ENCODE data around the gene PIH1D1.

Gene PIH1D1

GRCh38 chr19:49422407-49423070 lies 29.1 kb downstream of the PIH1D1 start:
- no peak overlapping the region for H3K4me3 ChIP-seq (ENCODE audit: low read length, poor library complexity, severe bottlenecking)
- peak overlapping the region; percentile 68 for H3K4me2 ChIP-seq (ENCODE audit: low read depth, low read length, poor library complexity, severe bottlenecking)
- H3K27me3 ChIP-seq (ENCODE audit: insufficient read depth, low read length, poor library complexity, severe bottlenecking), result no peaks in the 10 kb centered on the region
- H3K36me3 ChIP-seq (ENCODE audit: insufficient read depth, low read length), result no peaks in the 10 kb centered on the region
- H3K79me2 ChIP-seq (ENCODE audit: insufficient read depth, low read length), result no peaks in the 10 kb centered on the region
- no peak overlapping the region for H2AFZ ChIP-seq (ENCODE audit: low read length)
- no peaks in the 10 kb centered on the region for H4K20me1 ChIP-seq (ENCODE audit: insufficient read depth, low read length, poor library complexity, severe bottlenecking)
- no peaks in the 10 kb centered on the region for H3K9me3 ChIP-seq (ENCODE audit: insufficient read depth, low read depth, low read length)
- no peaks in the 10 kb centered on the region for H3F3A ChIP-seq (ENCODE audit: low read depth)
- H3K9ac ChIP-seq (ENCODE audit: low read depth, low read length, poor library complexity, severe bottlenecking), result no peak overlapping the region
- H3K4me1 ChIP-seq (ENCODE audit: insufficient read depth, low read length, poor library complexity, severe bottlenecking), result peaks cover 42% of the 10 kb centered on the region
- TF ChIP-seq EZH2phosphoT487 (IDR thresholded peaks at IDR 0.05; ENCODE audit: borderline replicate concordance) (no peak), CTCF (conservative IDR thresholded peaks at IDR 0.05; ENCODE audit: low read length) (no peak)
- H3K9me2 ChIP-seq (replicated peaks; ENCODE audit: low read depth, low read length), result no peaks in the 10 kb centered on the region

- no peak overlapping the region for H3K9ac ChIP-seq (ENCODE audit: low read depth, low read length, poor library complexity, severe bottlenecking)
- no peaks in the 10 kb centered on the region for H3K27me3 ChIP-seq (ENCODE audit: insufficient read depth, low read length, poor library complexity, severe bottlenecking)
- no peaks in the 10 kb centered on the region for H3K9me2 ChIP-seq (replicated peaks; ENCODE audit: low read depth, low read length)
- no peak overlapping the region for H2AFZ ChIP-seq (ENCODE audit: low read length)
- H3K9me3 ChIP-seq (ENCODE audit: insufficient read depth, low read depth, low read length), result no peaks in the 10 kb centered on the region
- H3K4me3 ChIP-seq (ENCODE audit: low read length, poor library complexity, severe bottlenecking), result no peak overlapping the region
- peaks cover 49% of the 10 kb centered on the region for H3K4me1 ChIP-seq (ENCODE audit: insufficient read depth, low read length, poor library complexity, severe bottlenecking)
- H3F3A ChIP-seq (ENCODE audit: low read depth), result no peaks in the 10 kb centered on the region
- TF ChIP-seq CTCF (conservative IDR thresholded peaks at IDR 0.05; ENCODE audit: low read length) (no peak), EZH2phosphoT487 (IDR thresholded peaks at IDR 0.05; ENCODE audit: borderline replicate concordance) (no peak)
- no peaks in the 10 kb centered on the region for H4K20me1 ChIP-seq (ENCODE audit: insufficient read depth, low read length, poor library complexity, severe bottlenecking)
- H3K36me3 ChIP-seq (ENCODE audit: insufficient read depth, low read length), result no peaks in the 10 kb centered on the region
- no peaks in the 10 kb centered on the region for H3K79me2 ChIP-seq (ENCODE audit: insufficient read depth, low read length)
- no peak overlapping the region for H3K4me2 ChIP-seq (ENCODE audit: low read depth, low read length, poor library complexity, severe bottlenecking)
Measured at GRCh38 chr19:49421878-49422202, 29.8 kb downstream of the PIH1D1 start.

GRCh38 chr19:49421039-49421877 lies 30.4 kb downstream of the PIH1D1 start:
- no peak overlapping the region for H3K9ac ChIP-seq (ENCODE audit: low read depth, low read length, poor library complexity, severe bottlenecking)
- no peak overlapping the region for H3K4me2 ChIP-seq (ENCODE audit: low read depth, low read length, poor library complexity, severe bottlenecking)
- no peaks in the 10 kb centered on the region for H3K27me3 ChIP-seq (ENCODE audit: insufficient read depth, low read length, poor library complexity, severe bottlenecking)
- no peak overlapping the region for H2AFZ ChIP-seq (ENCODE audit: low read length)
- no peaks in the 10 kb centered on the region for H4K20me1 ChIP-seq (ENCODE audit: insufficient read depth, low read length, poor library complexity, severe bottlenecking)
- H3K9me2 ChIP-seq (replicated peaks; ENCODE audit: low read depth, low read length), result no peaks in the 10 kb centered on the region
- no peaks in the 10 kb centered on the region for H3F3A ChIP-seq (ENCODE audit: low read depth)
- H3K36me3 ChIP-seq (ENCODE audit: insufficient read depth, low read length), result no peaks in the 10 kb centered on the region
- no peak for TF ChIP-seq CTCF (conservative IDR thresholded peaks at IDR 0.05; ENCODE audit: low read length)
- no peak for TF ChIP-seq EZH2phosphoT487 (IDR thresholded peaks at IDR 0.05; ENCODE audit: borderline replicate concordance)
- H3K4me3 ChIP-seq (ENCODE audit: low read length, poor library complexity, severe bottlenecking), result no peak overlapping the region
- H3K79me2 ChIP-seq (ENCODE audit: insufficient read depth, low read length), result no peaks in the 10 kb centered on the region
- H3K9me3 ChIP-seq (ENCODE audit: insufficient read depth, low read depth, low read length), result no peaks in the 10 kb centered on the region
- H3K4me1 ChIP-seq (ENCODE audit: insufficient read depth, low read length, poor library complexity, severe bottlenecking), result peaks cover 53% of the 10 kb centered on the region

Measured in Loucy (cell line).